Progenitor cell of endocrine pancreas (in vitro differentiated cells): ENCODE data around the gene GPR35. TPM values are rescaled to one million over a fixed set of nuclear protein-coding genes. Genes with fewer than 3 reads are reported as not detected.

ENCODE experiments used
- DNase-seq: peaks from one replicate; pipeline ENCODE4 v3.0.0; 2021; ENCODE audit warnings: low spot score; ENCODE audit not compliant: unreplicated experiment
- H3K27ac Mint-ChIP-seq: 2 replicates; pipeline ENCODE4 v1.8.0; 2021; ENCODE audit warnings: mild to moderate bottlenecking, moderate library complexity, mixed read lengths
- H3K27me3 Mint-ChIP-seq: 2 replicates; pipeline ENCODE4 v1.8.0; 2021; ENCODE audit warnings: mixed read lengths
- H3K36me3 Mint-ChIP-seq: 2 replicates; pipeline ENCODE4 v1.8.0; 2022; ENCODE audit warnings: mixed read lengths; ENCODE audit not compliant: insufficient read depth
- H3K4me1 Mint-ChIP-seq: 2 replicates; pipeline ENCODE4 v1.8.0; 2021; ENCODE audit warnings: low read depth, mixed read lengths
- H3K4me3 Mint-ChIP-seq: 2 replicates; pipeline ENCODE4 v1.8.0; 2021; ENCODE audit warnings: low read depth, mild to moderate bottlenecking, moderate library complexity, mixed read lengths
- H3K9me3 Mint-ChIP-seq: 2 replicates; pipeline ENCODE4 v1.8.0; 2021; ENCODE audit warnings: low read depth, mixed read lengths
- total RNA-seq: library from RNA; stranded (reverse); gene quantifications from 2 replicates; pipeline ENCODE4 v1.2.1, GENCODE V29; 2021
- TF ChIP-seq, protein P1 (sequence below): fragments of 200-600 bp; sonication (generic); IDR thresholded peaks from one replicate; pipeline ENCODE4 v1.5.0; 2021; ENCODE audit warnings: antibody characterized with exemption, mild to moderate bottlenecking; ENCODE audit not compliant: unreplicated experiment

Gene GPR35
- total RNA-seq, 1 donor from 2014 or later: 6.5 TPM

DNA sequence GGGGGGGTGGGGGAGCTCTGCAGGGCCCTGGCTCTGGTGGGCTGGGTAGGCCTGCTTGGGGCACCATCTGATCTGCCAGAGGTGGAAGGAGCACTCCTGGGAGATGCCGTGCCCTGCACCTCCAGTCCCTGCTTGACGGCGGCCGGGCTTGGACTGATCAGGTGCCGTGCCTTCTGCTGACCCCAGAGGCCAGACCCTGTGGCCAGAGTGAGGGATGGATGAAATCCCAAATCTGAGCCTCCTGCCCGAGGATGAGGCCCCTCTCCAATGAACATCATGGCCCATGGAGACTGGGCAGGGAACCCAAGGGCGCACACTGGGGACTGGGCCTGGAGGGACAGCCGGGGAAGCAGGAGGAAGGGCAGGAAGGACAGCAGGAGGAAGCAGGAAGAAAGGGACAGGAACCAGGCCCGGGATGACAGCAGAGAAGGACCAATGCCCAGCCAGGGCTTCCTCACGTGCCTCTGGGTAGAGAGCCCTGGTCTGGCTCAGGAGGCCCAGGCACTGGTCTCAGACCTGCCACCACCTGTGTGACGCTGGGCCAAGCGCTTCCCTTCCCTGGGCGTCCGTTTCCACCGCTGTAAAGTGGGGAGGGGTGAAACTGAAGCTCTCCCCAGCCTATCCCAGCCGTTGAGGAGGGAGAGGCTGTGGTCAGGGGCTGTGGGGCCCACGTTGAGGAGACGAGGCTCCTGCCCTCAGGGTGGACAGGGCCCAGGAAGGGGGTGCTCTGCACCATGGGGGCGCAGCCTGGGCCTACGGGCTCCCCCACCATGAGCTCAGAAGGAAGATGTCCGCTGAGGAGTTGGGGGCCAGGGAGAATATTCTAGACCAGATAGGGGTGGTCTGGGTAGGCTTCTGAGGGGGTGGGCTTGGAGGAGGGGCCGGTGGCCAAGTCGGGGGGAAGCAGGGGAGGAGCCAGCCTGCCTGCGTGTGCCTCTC lies 1.0 kb upstream of the GPR35 start:
- Mint-ChIP-seq H3K4me3 (no peak overlapping the region), H3K36me3 (peaks cover 3% of the 10 kb centered on the region), H3K27me3 (no peaks in the 10 kb centered on the region), H3K9me3 (no peaks in the 10 kb centered on the region), H3K27ac (peak overlapping the region; percentile 10), H3K4me1 (no peaks in the 10 kb centered on the region)
- no peak for DNase-seq
- TF ChIP-seq, protein P1, sequence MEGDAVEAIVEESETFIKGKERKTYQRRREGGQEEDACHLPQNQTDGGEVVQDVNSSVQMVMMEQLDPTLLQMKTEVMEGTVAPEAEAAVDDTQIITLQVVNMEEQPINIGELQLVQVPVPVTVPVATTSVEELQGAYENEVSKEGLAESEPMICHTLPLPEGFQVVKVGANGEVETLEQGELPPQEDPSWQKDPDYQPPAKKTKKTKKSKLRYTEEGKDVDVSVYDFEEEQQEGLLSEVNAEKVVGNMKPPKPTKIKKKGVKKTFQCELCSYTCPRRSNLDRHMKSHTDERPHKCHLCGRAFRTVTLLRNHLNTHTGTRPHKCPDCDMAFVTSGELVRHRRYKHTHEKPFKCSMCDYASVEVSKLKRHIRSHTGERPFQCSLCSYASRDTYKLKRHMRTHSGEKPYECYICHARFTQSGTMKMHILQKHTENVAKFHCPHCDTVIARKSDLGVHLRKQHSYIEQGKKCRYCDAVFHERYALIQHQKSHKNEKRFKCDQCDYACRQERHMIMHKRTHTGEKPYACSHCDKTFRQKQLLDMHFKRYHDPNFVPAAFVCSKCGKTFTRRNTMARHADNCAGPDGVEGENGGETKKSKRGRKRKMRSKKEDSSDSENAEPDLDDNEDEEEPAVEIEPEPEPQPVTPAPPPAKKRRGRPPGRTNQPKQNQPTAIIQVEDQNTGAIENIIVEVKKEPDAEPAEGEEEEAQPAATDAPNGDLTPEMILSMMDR: no peak

DNA sequence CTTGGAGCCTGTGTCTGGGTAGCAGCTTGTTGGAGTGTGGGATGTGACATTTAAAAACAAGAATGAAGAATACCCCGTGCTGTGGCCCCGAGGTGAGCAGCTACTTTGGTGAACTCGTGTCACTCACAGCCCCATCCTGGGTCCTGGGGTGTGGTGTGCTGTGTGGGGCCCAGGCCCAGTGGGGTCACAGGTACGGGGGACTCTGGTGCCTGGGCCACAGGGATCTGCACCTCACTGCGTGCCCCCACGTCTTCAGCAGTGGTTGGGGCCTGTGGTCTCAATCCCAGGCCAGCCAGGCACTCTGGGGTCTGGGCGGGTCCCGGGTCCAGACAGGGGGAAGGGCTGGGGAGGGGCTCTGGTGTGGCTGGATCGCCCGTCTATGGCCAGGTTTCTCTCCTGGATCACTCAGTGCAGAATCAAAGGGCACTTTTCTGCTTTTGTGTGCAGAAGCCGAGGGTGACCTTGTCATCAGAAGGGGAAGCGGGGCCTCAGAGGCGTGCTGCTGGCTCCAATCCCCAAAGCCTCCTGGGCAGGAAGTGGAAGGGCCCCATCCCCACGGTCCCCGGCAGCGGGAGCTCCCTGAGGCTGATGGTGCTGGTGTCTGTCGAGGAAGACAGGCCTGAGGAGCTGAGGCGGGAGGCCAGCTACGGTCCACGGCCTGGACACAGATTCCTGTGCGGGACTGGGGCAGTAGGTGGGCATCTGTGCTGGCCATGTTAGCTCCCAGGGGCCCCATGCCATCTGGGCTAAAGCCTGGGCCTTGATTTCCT lies 1.4 kb downstream of the GPR35 start:
- peaks cover 3% of the 10 kb centered on the region for H3K36me3 Mint-ChIP-seq
- no peaks in the 10 kb centered on the region for H3K9me3 Mint-ChIP-seq
- H3K4me1 Mint-ChIP-seq: no peaks in the 10 kb centered on the region
- no peak overlapping the region for H3K27ac Mint-ChIP-seq
- TF ChIP-seq, protein P1: no peak
- no peak for DNase-seq
- H3K4me3 Mint-ChIP-seq: no peak overlapping the region
- H3K27me3 Mint-ChIP-seq: no peaks in the 10 kb centered on the region

DNA sequence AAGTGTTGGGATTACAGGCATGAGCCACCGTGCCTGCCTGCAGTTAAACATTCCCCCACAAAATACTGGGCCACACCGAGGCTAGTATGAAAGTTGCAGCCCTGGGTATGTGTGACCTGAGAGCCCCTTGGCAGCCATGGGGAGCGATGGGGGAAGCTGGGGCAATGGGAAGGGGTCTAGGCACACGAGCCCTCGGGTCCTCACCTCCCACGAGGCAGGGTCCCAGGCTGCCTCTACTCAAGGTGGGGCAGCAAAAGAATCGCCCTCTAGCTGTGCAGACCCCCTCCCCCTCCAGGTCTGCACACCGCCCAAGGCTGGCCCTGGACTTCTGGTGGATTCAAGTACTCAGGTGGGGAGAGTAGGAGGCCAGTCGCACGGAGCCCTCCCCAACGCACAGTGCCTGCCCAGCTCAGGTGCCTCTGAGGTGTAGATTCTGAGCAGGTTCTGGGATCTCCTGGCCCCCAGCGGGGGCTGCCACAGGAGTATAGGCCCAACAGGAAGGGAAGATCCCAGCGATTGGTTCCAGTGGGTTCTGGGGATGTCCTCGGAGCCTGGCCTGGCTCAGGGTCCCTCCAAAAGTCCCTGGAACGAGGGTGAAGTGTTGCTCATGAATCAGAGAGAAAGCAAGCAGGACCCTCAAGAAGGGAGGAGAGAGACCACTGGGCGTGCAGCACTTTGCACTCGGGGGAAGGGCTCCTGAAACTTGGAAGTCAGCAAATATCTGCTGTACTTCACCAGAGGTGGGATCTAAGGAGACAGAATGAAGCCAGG lies 2.6 kb downstream of the GPR35 start:
- H3K4me3 Mint-ChIP-seq: no peak overlapping the region
- TF ChIP-seq, protein P1: no peak
- H3K9me3 Mint-ChIP-seq: peaks cover 2% of the 10 kb centered on the region
- no peak for DNase-seq
- no peak overlapping the region for H3K27ac Mint-ChIP-seq
- H3K27me3 Mint-ChIP-seq: no peaks in the 10 kb centered on the region
- H3K4me1 Mint-ChIP-seq: no peaks in the 10 kb centered on the region
- no peaks in the 10 kb centered on the region for H3K36me3 Mint-ChIP-seq

DNA sequence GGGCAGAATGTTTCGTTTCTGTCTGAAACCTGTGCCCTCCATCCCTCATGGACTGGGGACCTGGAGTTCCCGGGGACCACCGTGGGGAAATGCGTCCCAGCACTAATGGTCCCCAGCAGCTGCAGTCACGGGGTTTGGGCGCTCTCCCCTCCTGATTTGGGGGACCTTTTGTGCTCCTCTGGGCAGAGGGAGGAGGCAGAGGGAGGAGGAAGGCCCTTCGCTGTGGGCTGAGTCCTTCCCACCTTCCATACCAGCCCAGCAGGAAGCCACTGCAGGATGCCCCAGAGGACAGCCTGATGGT lies 3.2 kb downstream of the GPR35 start:
- Mint-ChIP-seq H3K4me3 (no peak overlapping the region), H3K36me3 (peaks cover 2% of the 10 kb centered on the region), H3K27me3 (no peaks in the 10 kb centered on the region), H3K27ac (no peak overlapping the region), H3K9me3 (peaks cover 7% of the 10 kb centered on the region), H3K4me1 (no peaks in the 10 kb centered on the region)
- TF ChIP-seq, protein P1: no peak
- no peak for DNase-seq
